ENCODE results near the gene ACER3.

DNA sequence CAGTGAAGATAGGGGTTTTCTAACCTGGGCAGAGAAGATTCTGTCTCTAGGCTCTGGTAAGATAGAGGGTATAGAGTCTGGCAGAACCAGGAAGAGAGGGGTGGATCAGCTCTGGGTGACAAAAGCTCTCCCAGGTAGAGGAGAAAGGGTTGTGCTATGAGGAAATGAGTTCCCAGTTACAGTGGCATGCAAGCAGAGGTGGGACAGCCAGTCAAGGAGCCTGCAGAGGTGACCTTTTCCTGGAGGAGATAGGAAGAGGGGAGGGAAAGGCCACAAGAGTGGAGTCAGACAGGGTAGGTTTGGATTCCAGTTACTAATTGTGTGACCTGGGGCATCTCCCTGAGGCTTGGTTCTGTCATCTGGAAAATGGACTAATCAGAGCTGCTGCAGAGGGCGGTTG, 202.7 kb downstream of the ACER3 start:
- TF ChIP-seq POLR2AphosphoS5 (IDR thresholded peaks at IDR 0.05) (no peak), CTCF (IDR thresholded peaks at IDR 0.05) (no peak), POLR2A (IDR thresholded peaks at IDR 0.05) (no peak)

Measured in sigmoid colon (tissue), 4 donors.